GM12892 (cell line): ENCODE measurements around the gene GALNT18.

Experiments used
- POLR2A ChIP-seq: IDR thresholded peaks from 2 replicates; pipeline ENCODE4 v1.6.1; 2011; ENCODE audit warnings: low read depth, low read length, control low read depth
- POLR2AphosphoS5 ChIP-seq: IDR thresholded peaks from 2 replicates; pipeline ENCODE4 v1.6.1; 2011; ENCODE audit warnings: low read depth, low read length, control low read depth
- TAF1 ChIP-seq: IDR thresholded peaks from 2 replicates; pipeline ENCODE4 v1.6.1; 2011; ENCODE audit warnings: low read depth, mild to moderate bottlenecking, control low read depth, low read length, borderline replicate concordance

- TF ChIP-seq POLR2AphosphoS5 (no peak), TAF1 (no peak), POLR2A (no peak)
These were observed 53.1 kb downstream of the GALNT18 start for GRCh38 chr11:11568651-11569229.
